RWPE2 (cell line): Measurements from ENCODE around the gene CCDC34.

Experiments
- ATAC-seq: fragments of 200-7000 bp; cut with Tn5 transposase; 3 replicates; pipeline ENCODE4 v1.9.1; 2021; ENCODE audit warnings: low read depth
- DNase-seq: peaks from one replicate; pipeline ENCODE4 v3.0.0-alpha.2; 2020; ENCODE audit warnings: low spot score
- H3K27ac ChIP-seq: fragments of 450-650 bp; 2 replicates; pipeline ENCODE4 v1.5.1; 2017; ENCODE audit warnings: mild to moderate bottlenecking; ENCODE audit not compliant: poor library complexity, severe bottlenecking
- H3K27me3 ChIP-seq: fragments of 250-450 bp; sonication (Bioruptor Pico); 2 replicates; pipeline ENCODE4 v1.5.1; 2021; ENCODE audit warnings: mild to moderate bottlenecking, moderate library complexity; ENCODE audit not compliant: insufficient read depth, poor library complexity, severe bottlenecking
- H3K36me3 ChIP-seq: fragments of 250-450 bp; sonication (Bioruptor Pico); 2 replicates; pipeline ENCODE4 v1.5.1; 2020; ENCODE audit warnings: low read depth, mild to moderate bottlenecking, moderate library complexity
- H3K4me1 ChIP-seq: fragments of 250-450 bp; sonication (Bioruptor Pico); 2 replicates; pipeline ENCODE4 v1.5.1; 2021; ENCODE audit warnings: mild to moderate bottlenecking, moderate library complexity; ENCODE audit not compliant: insufficient read depth, poor library complexity, severe bottlenecking
- H3K4me3 ChIP-seq: fragments of 250-450 bp; sonication (Bioruptor Pico); 2 replicates; pipeline ENCODE4 v1.5.1; 2021; ENCODE audit warnings: mild to moderate bottlenecking, moderate library complexity; ENCODE audit not compliant: severe bottlenecking
- H3K9me3 ChIP-seq: fragments of 250-450 bp; sonication (Bioruptor Pico); 2 replicates; pipeline ENCODE4 v1.5.1; 2021; ENCODE audit warnings: mild to moderate bottlenecking, moderate library complexity; ENCODE audit not compliant: severe bottlenecking
- TF ChIP-seq, protein P1 (sequence below): fragments of 450-650 bp; IDR thresholded peaks from one replicate; pipeline ENCODE4 v1.5.1; 2017; ENCODE audit warnings: mild to moderate bottlenecking, moderate library complexity; ENCODE audit not compliant: poor library complexity, severe bottlenecking

The CCDC34 gene

DNA sequence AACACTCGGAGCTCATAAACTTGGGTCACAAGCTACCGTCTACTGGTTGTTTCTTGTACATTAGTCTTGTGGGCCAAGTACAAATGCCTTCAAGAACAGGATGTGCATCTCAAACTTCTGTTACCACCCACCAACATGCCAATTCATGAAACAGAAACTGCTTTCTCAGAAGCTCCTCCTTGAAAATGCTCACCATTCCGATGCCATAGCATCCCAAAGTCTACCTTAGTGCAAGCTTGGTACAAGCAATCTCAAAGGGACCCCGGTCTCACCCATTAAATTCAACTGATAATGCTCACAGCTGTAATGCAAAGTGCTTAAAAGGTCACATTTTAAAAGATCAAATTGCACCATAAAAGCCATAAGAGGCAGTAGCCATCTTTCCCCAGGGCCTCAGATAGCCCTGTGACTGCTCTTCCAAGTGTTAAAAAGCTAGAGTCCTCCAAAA lies 31.8 kb upstream of the CCDC34 start:
- no peak overlapping the region for H3K4me3 ChIP-seq
- no peaks in the 10 kb centered on the region; the same call in 1 of the 2 replicates for H3K36me3 ChIP-seq
- DNase-seq (no peak), ATAC-seq (no peak)
- no peak overlapping the region for H3K27ac ChIP-seq
- H3K27me3 ChIP-seq: no peaks in the 10 kb centered on the region
- no peaks in the 10 kb centered on the region for H3K9me3 ChIP-seq
- H3K4me1 ChIP-seq: peaks cover 29% of the 10 kb centered on the region
- TF ChIP-seq, protein P1, sequence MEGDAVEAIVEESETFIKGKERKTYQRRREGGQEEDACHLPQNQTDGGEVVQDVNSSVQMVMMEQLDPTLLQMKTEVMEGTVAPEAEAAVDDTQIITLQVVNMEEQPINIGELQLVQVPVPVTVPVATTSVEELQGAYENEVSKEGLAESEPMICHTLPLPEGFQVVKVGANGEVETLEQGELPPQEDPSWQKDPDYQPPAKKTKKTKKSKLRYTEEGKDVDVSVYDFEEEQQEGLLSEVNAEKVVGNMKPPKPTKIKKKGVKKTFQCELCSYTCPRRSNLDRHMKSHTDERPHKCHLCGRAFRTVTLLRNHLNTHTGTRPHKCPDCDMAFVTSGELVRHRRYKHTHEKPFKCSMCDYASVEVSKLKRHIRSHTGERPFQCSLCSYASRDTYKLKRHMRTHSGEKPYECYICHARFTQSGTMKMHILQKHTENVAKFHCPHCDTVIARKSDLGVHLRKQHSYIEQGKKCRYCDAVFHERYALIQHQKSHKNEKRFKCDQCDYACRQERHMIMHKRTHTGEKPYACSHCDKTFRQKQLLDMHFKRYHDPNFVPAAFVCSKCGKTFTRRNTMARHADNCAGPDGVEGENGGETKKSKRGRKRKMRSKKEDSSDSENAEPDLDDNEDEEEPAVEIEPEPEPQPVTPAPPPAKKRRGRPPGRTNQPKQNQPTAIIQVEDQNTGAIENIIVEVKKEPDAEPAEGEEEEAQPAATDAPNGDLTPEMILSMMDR: no peak

DNA sequence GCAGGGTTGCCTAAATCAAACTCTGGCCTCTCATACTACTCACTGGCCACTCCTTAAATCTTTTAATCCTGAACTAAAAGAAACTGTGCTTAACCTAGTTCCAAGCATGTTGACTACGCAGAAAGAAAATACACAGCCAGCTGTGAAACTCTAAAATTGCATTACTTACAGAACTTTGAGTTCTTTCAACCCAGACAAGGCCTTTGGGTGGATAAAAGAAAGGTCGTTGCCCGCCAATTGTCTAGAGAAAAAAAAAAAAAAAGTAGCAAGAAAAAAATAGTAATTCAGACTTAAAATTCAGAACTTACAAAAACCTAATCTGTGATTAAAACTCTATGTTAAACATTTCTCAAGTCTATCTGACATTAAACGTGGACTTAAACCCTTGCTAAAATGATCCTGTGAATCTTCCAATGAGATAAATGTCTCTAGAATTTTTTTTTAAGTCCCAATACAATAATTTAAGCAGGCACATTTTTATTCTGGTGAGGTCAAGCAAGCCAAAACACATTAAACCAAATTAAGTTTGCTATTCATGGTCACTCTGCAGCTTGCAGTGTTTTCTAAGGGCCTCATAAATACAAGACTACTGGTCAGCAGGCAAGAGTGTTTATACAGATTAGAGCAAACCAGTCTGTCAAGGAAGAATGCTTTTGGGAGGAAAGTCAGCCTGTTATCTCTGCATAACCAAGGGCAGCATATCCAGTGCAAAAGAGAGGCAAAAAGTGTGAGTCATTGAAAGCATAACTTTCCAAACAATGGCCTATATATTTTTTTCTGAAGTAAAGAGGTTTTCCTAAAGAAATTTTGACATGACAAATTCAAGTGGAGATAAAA lies 29.5 kb upstream of the CCDC34 start:
- Histone ChIP-seq H3K36me3 (no peaks in the 10 kb centered on the region), H3K4me3 (no peak overlapping the region), H3K27ac (peak overlapping the region; percentile 46), H3K4me1 (peaks cover 29% of the 10 kb centered on the region), H3K27me3 (no peaks in the 10 kb centered on the region), H3K9me3 (no peaks in the 10 kb centered on the region)
- TF ChIP-seq, protein P1: no peak
- peak; percentile 80 for ATAC-seq
- no peak for DNase-seq

DNA sequence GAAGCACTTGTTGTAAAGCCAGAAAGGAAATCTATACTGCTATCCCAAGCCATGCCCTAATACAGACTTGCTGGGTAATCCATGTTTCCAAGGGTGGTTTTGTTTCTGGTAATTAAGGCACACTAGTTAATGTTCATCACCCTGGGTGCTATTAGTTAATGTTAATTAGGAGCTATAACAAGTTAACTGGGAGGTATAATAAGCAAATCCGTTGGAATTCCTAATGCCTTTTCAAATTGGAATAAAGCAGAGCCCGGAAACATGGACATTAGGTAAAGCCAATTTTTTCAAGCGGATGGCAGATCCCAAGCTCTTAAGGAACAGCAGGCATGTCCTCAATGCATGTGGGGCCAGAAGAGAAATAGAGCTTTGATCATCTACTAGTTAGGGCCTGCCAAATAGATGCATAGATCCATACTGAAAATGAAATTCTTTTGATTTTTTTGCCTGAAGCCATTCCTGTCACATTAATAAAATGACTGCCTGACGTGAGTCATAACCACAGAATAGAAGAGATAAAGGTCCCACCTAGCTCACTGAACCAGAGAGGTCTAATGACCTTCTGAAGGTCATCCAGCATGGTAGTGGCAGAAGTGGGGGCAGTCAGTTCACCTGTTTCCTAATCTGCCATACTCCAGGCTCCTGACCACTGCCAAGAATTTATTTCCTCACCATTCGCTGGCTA lies 28.5 kb upstream of the CCDC34 start:
- TF ChIP-seq, protein P1: no peak
- Histone ChIP-seq H3K27ac (peak overlapping the region; percentile 46), H3K27me3 (no peaks in the 10 kb centered on the region), H3K4me3 (no peak overlapping the region), H3K36me3 (no peaks in the 10 kb centered on the region), H3K9me3 (no peaks in the 10 kb centered on the region), H3K4me1 (peaks cover 29% of the 10 kb centered on the region)
- ATAC-seq (0 out of 3 replicates have a peak, but pooled peaks have one; percentile 18), DNase-seq (no peak)

DNA sequence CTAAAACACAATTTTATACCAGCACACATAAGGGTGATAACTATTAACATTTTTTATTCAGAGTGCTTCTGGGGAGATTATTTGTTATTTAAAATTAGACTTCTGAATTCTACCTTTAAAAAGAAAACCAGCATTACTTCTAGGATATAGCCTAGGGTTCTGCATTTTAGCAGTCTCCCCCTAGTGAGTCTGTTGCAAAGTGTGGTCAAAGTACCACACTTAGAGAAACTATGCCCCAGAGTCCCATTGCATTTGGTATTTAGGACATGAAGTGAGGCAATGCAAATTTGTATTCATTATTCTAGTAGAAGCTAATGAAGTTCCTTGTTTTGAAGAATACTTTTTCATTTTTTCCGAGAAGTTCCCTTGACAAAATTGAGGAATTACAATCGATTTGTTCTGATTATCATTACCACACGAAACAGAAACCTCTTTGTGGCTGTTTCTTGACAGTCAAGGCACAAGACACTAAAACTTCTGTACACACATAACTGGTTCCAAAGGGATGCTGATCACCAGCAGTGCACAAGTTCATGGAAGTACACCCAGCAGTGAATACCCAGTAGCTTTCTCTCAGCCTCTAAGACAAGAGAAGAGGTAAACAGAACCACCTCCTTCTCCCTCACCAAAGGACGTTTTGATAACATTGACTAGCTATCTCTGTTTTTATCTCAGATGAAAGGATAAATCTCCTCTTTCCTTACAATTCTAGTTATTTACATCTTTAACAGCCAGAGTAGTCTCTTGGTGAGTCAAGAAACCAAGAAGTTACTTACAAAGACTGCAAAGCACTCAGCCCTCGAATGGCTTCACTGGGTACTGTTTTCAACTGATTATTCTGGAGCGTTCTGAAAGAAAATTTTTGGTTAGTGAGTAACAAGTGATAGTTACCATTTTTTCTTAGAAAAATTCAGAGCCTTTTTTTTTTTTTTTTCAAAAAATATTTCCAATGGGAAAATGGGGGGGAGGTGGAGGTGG lies 27.6 kb upstream of the CCDC34 start:
- ATAC-seq (no peak), DNase-seq (no peak)
- Histone ChIP-seq H3K4me3 (no peak overlapping the region), H3K27me3 (no peaks in the 10 kb centered on the region), H3K9me3 (no peaks in the 10 kb centered on the region), H3K36me3 (no peaks in the 10 kb centered on the region), H3K27ac (peak overlapping the region; percentile 46), H3K4me1 (peaks cover 26% of the 10 kb centered on the region)
- TF ChIP-seq, protein P1: no peak
